ENCODE measurements around the gene STN1.

STN1 gene

DNA sequence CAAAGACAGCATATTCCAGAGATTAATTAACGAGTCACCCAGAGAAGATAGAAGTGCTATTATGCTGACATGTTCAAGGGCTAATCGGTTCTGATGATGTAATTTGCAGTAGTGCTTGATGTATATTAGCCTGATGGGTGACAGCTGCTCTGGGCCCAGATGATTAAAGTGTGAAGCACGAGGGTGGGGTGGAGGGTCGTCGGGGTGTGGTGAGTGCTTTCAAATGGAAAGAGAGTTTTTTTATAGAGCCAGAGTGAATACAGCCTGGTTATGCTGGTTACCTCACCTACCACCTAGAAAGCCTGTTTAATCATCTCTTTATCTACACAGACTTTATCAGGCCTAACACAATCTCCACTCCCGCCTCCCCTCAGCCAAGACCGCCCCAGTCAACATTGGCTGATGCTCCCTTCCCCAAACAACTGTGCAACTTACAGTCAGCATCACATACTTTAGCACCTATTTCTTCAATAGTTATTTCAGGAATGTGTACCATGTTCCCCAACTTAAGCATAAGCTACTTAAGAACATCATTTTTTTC, 11.5 kb upstream of the STN1 start:
- no peak for DNase-seq (ENCODE audit: low read depth in 2 of 2)

DNA sequence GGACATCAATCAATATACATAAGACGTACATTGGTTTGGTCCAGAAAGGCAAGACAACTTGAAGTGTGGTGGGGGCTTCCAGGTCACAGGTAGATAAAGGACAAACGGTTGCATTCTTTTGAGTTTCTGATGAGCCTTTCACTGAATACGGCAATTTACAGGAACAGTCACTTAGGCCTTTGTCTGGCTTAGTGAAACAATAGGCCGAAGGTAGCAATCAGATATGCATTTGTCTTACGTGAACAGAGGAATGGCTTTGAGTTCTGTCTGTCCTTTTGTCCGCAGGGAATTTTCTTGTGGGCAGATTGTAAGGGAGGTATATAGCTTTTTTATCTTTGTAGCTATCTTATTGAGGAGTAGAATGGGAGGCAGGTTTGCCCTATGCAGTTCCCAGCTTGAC, 10.8 kb upstream of the STN1 start:
- DNase-seq (ENCODE audit: low read depth in 2 of 2): no peak

DNA sequence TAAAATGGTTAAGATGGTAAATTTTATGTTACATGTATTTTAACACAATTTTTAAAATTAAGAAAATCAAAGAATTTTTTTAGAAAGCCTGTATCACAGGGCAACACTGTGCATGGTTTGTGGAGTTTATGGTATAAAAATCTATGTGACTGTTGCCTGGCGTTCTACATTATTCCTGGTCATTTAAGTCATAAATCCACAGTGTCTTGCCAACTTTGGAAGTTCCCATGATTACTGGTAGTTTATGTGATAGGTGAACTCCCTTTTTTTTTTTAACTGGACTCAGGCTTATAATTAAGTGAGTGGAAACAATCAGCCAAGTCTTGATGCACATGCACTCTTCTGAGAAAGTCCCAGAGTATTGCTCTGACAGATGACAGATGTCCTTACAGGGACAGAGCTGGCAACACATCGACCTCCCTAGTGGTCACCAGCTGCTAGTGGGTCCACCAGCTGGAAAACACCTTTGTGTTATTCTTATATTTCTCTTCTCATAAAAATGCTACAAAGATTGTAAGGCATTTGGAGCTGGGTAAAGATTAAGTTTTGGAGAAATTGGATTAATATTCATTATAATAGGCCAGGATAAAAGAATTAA, 8.8 kb upstream of the STN1 start:
- DNase-seq (ENCODE audit: low read depth in 2 of 2): no peak

DNA sequence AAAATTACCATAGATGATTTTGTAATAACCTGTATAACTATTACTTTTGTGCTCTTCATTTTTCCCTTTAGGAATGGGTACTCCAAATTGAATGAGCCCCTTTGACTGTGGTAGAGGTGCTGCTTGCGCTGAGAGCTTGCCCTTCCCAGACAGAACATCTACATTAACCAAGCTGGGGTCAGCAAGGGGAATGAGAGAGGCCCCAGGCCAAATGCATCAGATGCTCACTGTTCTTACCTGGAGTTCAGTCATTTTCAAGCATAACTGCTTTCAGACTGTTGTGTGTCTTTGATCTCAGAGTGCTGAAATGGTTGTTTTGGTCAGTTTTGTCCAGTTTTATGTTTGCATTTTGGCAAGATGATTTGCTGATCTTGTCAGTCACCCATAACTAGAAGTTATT, 7.6 kb upstream of the STN1 start:
- no peak for DNase-seq (ENCODE audit: low read depth in 2 of 2)

DNA sequence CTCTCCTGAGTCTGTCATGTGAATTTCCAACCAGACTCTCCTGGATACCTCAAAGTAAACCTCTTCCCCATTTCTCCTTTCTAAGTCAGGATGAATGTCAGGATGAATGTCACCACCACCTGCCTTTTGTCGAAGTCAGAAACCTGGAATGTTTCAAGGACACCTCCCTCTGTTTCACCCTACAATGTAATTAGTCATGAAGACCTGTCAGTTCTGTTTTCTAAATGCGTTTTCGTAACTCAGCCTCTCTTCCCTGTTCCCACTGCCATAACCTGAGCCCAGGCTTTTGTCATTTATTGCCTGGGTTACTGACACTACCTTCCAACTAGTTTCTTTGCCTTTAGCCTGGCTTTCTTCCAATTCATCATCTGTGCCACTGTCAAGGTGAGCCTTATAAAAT, 5.5 kb upstream of the STN1 start:
- no peak for DNase-seq (ENCODE audit: low read depth in 2 of 2)

DNA sequence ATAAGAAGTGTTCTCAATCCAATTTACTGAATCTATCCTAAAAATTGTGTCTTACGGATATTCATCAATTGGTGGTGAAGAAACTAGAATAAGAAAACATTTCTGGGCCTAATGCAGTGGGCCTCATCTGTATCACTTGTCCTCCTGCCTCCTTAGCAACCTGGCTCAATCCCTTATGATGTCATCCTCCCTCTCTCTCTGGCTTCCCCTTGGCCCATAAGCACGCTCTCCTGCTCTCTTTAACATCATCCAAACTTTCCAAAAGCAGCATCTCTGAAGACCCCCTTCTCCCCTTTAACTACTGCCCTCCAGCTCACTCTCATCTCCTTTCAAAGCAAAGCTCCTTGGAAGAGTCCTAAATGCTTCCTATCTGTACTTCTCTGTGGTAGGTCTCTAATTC, 4.7 kb upstream of the STN1 start:
- no peak for DNase-seq (ENCODE audit: low read depth in 2 of 2)

DNA sequence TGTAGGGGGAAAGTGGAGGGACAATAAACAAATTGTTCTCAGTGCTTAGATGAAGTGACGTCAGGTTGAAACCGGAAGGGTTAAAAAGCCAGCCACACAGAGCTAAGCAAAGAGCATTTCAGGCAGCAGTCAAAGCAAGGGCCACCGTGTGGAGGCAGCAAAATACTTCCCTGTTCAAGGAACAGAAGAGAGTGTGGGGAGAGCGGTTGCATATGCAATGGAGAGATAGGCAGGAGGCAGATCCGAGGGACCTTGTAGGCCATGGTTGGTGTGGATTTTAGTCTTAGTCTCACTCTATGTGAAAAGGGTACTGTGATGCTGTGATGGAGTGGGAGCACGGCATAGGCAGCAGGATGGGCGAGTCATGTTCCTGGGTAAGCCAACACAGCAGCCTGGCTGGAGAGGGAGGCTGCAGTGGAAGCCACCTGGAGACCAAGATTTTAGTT, 3.8 kb upstream of the STN1 start:
- DNase-seq (ENCODE audit: low read depth in 2 of 2): no peak

DNA sequence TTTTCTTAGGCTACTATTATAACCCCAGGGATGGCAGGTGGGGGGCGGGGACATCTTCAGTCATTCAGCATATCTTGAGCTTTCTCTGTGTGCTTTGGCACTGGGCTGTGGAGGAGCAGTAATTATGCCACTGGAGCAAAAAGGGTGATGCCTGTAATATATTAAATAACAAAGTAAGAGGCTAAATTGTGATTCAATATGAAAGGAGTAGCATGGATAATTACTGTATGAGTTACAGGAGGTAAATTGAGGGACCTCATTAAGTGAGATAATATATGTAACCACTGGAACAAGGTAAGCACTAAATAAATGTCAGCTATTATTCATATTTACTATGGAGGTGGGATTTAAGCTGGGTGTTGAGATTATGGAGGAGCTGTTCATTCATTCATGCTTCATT, 3.3 kb upstream of the STN1 start:
- DNase-seq (ENCODE audit: low read depth in 2 of 2): no peak

DNA sequence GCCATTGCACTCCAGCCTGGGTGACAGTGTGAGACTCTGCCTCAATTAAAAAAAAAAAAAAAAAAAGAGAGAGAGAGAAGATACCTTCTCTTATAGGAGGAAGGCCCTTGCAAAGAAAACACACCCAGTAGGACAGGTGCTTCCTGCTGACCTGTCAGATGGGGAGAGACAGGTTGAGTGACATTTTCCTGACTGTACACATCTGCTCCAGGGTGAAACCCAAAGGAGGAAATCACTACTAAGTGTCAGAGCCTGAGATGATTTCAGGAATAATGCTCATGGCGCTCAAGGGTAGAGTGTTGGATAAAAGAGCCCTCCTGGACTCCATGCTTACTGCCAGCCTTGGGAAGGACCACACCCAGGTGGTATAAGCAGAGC, 1.7 kb upstream of the STN1 start:
- no peak for DNase-seq (ENCODE audit: low read depth in 2 of 2)

DNA sequence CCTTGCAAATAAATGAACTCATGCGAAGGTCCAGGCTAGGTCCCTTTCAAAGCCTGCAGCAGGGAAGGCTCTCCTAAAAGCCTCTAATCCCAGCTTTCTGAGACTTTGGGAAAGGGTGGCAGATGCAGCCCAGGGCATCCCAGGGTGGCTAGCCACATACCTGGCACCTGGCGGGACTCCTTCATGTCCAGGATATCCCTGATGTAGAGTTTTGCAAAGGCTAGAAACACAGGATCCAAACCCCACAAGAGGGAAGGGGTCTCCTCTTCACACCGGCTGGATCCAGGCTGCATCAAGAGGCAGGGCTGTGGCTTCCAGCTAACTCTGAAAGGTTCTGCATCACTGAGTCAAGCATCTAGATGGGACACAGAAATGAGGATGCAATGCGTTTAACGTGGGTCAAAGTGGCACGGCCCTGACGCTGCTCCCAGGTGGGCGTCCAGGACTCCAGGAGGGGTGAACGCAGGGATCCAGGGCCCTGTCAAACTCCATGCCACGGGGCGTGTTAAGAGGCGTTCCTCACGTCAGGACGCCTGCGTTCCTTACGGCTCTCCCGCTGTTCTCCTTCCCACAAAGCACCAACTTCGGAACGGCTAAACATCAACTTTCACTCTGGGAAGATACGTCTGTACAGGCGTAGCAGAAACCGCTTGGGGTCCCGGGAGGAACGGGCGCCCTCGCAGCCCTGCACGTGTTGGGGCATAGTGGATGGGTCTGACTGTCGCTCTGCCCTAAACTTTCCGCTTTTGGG, 507 bp downstream of the STN1 start:
- peak in 1 of 2 donors; percentile 13 for DNase-seq (ENCODE audit: low read depth in 2 of 2)

DNA sequence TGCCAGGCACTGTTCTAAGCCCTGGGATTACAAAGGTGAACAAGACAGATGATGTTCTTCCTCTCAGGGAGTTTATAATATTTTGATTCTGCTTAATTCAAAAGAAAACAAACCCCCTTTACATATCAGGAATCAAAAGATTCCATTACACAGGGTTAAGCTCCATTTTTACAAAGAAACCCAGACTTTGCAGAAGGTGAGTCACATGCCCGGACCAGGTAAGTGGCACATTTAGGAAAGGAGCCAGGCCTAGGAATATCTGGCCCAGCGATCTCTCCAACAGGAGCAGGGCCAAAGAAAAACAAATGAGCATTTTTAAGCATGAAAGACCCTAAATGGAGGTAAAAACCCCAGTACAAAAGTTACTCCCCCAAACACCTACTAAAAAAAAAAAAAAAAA, 1.1 kb downstream of the STN1 start:
- no peak for DNase-seq (ENCODE audit: low read depth in 2 of 2)

DNA sequence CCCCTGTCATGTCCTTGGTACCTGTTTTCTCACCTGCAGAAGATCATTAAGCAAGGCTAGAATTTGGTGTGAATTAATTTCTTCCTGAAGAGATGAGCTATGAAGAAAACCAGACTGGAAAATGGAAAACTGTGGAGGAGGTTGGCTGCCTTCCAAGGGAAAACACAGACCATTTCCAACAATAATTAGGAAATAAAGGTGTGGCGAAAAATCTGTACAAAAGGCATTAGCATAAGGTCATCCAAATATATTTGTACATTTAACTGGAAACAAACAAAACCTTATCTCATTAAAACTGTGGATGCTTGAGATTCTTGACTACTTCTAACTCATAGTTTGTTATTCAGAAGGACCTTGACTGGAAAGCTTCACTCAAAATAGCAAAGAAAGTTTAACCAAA, 1.7 kb downstream of the STN1 start:
- DNase-seq (ENCODE audit: low read depth in 2 of 2): no peak

DNA sequence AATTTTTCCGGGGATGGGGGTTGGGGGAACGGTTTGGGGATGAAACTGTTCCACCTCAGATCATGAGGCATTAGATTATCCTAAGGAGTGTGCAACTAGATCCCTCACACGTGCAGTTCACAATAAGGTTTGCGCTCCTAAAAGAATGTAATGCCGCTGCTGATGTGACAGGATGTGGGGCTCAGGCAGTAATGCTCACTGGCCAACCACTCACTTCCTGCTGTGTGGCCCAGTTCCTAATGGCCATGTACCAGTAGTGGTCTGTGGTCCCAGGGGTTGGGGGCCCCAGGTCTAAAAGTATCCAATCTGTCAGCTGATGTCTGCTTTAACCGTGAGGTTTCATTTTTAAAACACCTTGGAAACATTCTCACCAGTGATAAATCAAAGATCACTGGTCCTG, 2.2 kb downstream of the STN1 start:
- DNase-seq (ENCODE audit: low read depth in 2 of 2): no peak

DNA sequence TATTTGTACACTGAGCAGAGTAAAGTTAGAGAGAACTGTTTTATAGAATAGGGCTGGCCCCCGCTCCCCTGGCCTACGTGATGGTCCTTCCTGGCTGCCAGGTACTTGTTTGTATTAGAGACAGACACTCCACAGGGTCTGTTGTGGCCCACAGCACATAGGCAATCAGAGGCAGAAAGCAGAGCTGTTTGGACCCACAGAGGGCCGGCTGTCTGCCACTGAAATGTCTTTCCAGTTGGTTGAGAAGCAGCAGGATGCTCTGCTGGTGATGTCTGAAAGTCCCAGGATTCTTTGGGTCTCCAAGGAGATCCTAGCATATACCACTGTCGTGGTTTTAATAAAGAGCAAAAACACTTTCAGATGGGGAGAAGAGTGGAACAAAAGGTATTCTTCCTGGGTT, 5.2 kb downstream of the STN1 start:
- DNase-seq (ENCODE audit: low read depth in 2 of 2): no peak

DNA sequence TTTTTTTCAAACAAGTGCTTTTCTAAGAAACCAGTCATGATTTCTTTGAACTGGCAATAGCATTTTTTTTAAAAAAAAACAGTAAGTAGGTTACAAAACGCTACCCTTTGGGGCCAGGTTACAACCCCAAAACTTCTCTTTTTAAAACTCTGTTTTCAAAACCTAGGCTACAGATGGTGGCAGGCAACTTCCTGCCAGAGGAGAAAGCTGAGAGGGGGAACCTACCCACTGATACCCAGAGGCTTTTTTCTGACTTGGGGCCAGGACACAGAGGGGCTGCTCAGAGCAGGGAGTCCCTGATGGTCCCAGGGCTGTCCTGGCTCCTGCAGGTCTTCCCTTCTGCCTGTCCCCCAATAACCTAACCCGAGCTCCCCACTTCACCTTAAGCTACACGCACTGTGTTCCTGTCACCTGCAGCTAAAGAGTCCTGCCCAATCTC, 6.9 kb downstream of the STN1 start:
- DNase-seq (ENCODE audit: low read depth in 2 of 2): no peak

DNA sequence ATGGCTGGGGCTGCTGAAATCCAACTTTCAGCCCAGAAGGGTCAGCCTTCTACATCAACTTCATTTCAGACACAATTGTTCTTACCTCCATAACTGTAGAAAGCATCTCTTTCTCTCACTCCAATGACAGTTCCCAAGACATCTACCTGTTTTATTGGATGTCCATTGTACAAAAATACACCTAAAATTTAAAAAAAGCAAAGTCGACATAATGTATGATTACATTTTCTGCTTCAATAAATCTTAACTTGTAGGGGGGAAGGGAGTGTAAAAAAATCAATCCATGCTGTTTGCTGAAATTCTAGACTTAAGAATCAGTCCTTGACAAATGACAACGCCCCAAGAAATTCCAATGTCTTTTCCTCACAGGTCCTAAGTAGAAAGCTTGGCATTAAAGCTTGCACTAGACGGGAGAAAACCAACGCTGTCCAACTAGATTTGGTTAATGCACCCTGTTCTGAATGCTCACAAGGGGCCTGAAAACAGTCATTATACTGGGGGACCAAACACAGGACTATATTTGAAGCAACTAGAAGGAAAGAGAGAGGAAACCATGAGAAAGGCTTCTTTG, 7.5 kb downstream of the STN1 start:
- DNase-seq (ENCODE audit: low read depth in 2 of 2): no peak

DNA sequence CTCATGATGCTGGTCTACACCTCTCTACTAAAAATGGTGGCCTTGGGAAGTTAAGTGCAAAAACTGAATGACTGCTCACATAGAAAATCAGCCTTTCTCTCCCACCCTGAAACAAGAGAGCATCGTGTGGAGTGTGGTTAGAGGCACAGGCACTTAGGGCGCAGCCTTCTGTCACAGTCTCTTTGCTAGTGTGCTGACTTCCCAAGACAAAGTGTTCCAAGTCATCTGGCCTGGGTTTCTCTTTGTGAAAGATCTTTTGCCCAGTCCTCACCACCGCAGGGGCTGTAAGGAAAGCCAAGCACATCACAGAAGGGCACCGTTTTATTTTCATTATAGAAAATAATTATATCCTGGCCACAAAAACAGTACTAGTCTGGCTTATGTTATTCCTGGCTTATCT, 12.5 kb downstream of the STN1 start:
- no peak for DNase-seq (ENCODE audit: low read depth in 2 of 2)

DNA sequence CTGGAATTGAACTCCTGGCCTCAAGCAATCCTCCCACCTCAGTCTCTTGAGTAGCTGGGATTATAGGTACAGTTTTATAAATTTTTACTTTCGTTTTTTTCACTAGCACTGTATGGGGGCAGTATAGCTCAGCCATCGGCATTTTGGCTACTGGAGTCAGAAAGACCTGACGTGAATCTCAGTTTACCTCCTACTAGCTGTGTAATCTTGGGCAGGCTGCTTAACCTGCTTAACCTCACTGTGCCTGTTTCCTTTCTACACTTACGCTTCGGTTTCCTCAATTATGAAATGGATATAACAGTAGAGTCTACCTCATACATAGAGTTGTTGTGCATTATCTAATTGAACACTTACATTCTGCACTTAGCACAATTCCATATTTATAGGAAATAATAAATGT, 16.7 kb downstream of the STN1 start:
- DNase-seq (ENCODE audit: low read depth in 2 of 2): no peak

DNA sequence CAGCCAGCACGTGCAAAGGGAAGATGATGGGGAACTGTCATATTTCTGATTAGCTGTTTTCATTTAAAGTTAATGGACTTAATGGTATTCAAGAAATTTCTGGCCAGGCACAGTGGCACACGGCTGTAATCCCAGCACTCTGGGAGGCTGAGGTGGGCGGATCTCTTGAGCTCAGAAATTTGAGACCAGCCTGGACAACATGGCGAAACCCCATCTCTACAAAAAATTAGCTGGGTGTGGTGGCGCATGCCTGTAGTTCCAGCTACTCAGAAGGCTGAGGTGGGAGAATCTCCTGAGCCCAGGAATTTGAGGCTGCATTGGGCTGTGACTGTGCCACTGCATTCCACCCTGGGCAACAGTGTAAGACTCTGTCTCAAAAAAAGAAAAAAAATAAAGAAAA, 18.7 kb downstream of the STN1 start:
- DNase-seq (ENCODE audit: low read depth in 2 of 2): no peak

DNA sequence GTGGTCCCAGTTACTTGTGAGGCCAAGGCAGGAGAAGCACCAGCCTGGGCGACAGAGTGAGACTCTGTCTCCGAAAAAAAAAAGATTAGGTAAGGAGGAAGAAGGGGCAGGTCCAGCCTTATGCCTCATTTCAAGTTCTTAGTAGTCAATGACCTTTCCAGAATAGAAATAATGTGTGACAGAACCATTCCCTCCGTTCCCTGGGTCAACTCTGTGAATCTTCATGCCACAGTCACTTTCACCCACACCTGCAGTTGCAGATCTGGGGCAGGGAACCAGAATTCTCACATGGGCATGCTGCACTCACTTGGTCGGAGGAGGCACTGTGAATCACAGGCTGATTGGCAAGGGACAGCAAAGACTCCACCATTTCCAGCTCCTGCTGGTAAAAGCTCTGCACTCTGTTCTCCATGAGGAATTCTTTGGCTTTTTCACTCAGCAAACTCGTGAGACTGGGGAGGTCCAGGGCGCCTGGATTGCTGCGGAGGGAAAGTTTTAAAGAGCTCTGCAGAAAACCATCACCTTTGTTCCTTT, 20.7 kb downstream of the STN1 start:
- DNase-seq (ENCODE audit: low read depth in 2 of 2): no peak

DNA sequence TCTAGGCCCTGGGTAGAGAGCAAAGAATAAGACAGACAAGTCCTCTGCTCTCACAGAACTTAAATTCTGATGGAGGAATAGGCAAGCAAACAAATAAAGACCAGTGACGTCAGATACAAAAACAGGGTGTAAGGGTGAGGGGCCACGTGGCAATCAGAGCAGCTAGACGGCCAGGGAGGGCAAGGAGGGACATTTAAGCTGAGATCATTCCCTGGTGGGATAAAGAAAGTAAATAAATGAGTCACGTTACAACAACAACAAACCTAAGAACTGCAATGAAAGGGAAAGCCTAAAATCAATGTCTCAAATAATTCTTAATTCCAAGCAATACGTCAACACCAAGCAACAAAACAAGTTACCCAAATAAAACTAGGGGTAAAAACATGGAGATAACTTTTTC, 21.8 kb downstream of the STN1 start:
- DNase-seq (ENCODE audit: low read depth in 2 of 2): no peak

DNA sequence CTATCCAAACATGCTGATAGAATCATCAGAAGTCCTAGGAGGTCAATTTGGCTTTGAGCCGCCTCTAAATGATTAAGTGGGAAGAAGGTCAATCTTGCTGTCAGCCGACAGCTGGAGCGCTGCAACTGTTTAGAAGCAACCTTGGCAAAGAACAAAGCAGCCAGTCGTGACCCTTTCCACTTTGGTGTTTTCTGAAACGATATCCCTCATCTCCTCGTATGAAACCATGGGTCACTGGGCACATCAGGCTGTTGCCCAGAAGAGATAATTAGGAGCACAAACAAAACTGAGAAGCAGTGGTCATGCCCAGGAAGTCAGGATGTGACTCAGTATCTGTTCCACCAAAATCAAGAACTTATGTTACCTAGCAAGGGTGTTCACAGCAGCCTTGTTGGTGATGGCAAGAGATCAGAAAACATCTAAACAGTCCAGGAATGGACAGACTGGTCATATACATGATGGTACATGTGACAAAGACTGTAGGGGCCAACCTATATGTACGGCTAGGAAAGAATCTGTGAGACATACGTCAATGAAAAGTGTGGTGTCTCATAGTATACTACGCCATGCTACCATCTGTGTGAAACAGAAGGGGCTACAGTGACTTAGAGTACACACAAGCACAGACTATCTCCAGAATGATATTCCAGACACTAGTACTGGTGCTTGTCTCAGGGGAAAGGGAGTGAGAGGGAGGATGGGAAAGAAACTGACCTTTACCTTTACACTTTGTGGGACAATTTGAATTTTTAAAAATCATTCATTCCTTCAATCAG, 22.4 kb downstream of the STN1 start:
- DNase-seq (ENCODE audit: low read depth in 2 of 2): no peak

All from stimulated activated CD8-positive, alpha-beta memory T cell treated with anti-CD3 and anti-CD28 coated beads, Interleukin-15, amount 100 ng/mL, for 4 hours (primary cell).